ENCODE measurements around the gene ZNF865.

The ZNF865 gene

GRCh38 chr19:55643887-55644176, 38.4 kb downstream of the ZNF865 start:
- Histone ChIP-seq H4K20me1 (ENCODE audit: insufficient read depth, low read length) (no peaks in the 10 kb centered on the region), H3K4me3 (ENCODE audit: low read length) (peak overlapping the region; percentile 90), H3K27ac (ENCODE audit: low read length) (no peak overlapping the region), H3K4me2 (ENCODE audit: low read depth, low read length) (peak overlapping the region; percentile 94), H3K27me3 (replicated peaks; ENCODE audit: insufficient read depth, low read length) (no peaks in the 10 kb centered on the region), H3F3A (ENCODE audit: insufficient read depth, low read length) (peaks cover 24% of the 10 kb centered on the region), H3K79me2 (ENCODE audit: low read length) (peaks cover 25% of the 10 kb centered on the region), H2AFZ (ENCODE audit: low read length) (no peak overlapping the region), H3K4me1 (ENCODE audit: low read length) (peaks cover 28% of the 10 kb centered on the region), H3K9ac (ENCODE audit: low read length) (peak overlapping the region; percentile 75), H3K9me2 (replicated peaks; ENCODE audit: insufficient read depth, low read length) (no peaks in the 10 kb centered on the region), H3K9me3 (replicated peaks; ENCODE audit: insufficient read depth, low read length) (no peaks in the 10 kb centered on the region), H3K36me3 (replicated peaks; ENCODE audit: insufficient read depth, low read length) (no peaks in the 10 kb centered on the region)
- no peak for TF ChIP-seq EZH2phosphoT487 (IDR thresholded peaks at IDR 0.05; ENCODE audit: low read length)
- TF ChIP-seq CTCF (IDR thresholded peaks at IDR 0.05; ENCODE audit: low read length), result no peak
- no peak for TF ChIP-seq EZH2 (optimal IDR thresholded peaks at IDR 0.05; ENCODE audit: low read depth, low read length)
- no peak for DNase-seq

DNA sequence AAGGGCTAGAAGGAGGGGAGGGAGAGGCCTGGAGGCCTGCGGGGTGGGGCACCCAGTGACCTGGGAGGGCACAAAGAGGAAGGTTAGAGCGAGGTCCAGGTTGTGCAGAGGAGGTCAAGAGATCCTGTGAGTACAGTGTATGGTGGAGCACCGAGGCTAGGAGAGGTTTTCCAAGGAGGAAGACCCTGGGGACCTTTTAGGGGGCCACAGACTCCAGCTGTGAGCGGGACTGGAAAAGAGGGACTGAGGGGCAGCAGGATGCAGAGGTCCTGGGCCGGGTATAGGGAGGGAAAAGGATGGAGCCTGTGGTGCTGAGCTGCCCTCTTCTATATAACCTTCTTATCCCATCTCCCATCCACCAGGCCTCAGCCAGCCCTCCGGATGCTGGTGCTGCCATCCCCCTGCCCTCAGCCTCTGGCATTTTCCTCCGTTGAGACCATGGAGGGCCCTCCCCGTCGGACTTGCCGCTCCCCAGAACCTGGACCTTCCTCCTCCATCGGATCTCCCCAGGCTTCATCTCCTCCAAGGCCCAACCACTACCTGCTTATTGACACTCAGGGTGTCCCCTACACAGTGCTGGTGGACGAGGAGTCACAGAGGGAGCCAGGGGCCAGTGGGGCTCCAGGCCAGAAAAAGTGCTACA, 38.9 kb downstream of the ZNF865 start:
- Histone ChIP-seq H3K4me1 (ENCODE audit: low read length) (peaks cover 28% of the 10 kb centered on the region), H2AFZ (ENCODE audit: low read length) (no peak overlapping the region), H3F3A (ENCODE audit: insufficient read depth, low read length) (peaks cover 20% of the 10 kb centered on the region), H3K79me2 (ENCODE audit: low read length) (peaks cover 25% of the 10 kb centered on the region), H3K36me3 (replicated peaks; ENCODE audit: insufficient read depth, low read length) (no peaks in the 10 kb centered on the region), H3K27me3 (replicated peaks; ENCODE audit: insufficient read depth, low read length) (no peaks in the 10 kb centered on the region), H3K9me3 (replicated peaks; ENCODE audit: insufficient read depth, low read length) (no peaks in the 10 kb centered on the region), H3K27ac (ENCODE audit: low read length) (no peak overlapping the region), H3K9ac (ENCODE audit: low read length) (peak overlapping the region; percentile 75), H3K4me3 (ENCODE audit: low read length) (peak overlapping the region; percentile 90), H3K9me2 (replicated peaks; ENCODE audit: insufficient read depth, low read length) (no peaks in the 10 kb centered on the region), H4K20me1 (ENCODE audit: insufficient read depth, low read length) (no peaks in the 10 kb centered on the region), H3K4me2 (ENCODE audit: low read depth, low read length) (peak overlapping the region; percentile 94)
- TF ChIP-seq EZH2phosphoT487 (IDR thresholded peaks at IDR 0.05; ENCODE audit: low read length), result no peak
- no peak for TF ChIP-seq CTCF (IDR thresholded peaks at IDR 0.05; ENCODE audit: low read length)
- TF ChIP-seq EZH2 (optimal IDR thresholded peaks at IDR 0.05; ENCODE audit: low read depth, low read length), result no peak
- DNase-seq, result no peak

DNA sequence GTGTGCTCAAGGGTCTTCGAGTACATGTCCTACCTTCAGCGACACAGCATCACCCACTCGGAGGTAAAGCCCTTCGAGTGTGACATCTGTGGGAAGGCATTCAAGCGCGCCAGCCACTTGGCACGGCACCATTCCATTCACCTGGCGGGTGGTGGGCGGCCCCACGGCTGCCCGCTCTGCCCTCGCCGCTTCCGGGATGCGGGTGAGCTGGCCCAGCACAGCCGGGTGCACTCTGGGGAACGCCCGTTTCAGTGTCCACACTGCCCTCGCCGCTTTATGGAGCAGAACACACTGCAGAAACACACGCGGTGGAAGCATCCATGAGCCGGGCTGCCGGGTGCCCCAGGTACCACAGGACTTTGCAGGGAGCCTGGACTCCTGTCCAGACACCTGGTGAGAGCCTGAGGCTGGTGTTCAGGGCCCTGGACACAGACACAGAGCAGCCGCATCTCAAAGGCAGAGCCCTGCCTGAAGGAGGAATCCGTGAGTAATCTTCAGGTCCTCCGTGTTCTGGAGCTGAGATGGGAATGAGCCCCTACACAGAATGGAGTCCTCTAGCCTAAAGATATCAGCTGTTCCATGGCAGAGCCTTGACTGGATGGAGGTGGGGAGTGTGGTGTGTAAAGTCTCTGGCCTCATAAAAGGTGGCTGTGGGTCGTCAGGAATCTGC, 39.5 kb downstream of the ZNF865 start:
- no peaks in the 10 kb centered on the region for H4K20me1 ChIP-seq (ENCODE audit: insufficient read depth, low read length)
- H3K9ac ChIP-seq (ENCODE audit: low read length), result no peak overlapping the region
- peaks cover 20% of the 10 kb centered on the region for H3F3A ChIP-seq (ENCODE audit: insufficient read depth, low read length)
- no peaks in the 10 kb centered on the region for H3K36me3 ChIP-seq (replicated peaks; ENCODE audit: insufficient read depth, low read length)
- no peak overlapping the region for H3K4me3 ChIP-seq (ENCODE audit: low read length)
- H3K4me1 ChIP-seq (ENCODE audit: low read length), result peaks cover 27% of the 10 kb centered on the region
- no peak for DNase-seq
- no peaks in the 10 kb centered on the region for H3K9me3 ChIP-seq (replicated peaks; ENCODE audit: insufficient read depth, low read length)
- peak overlapping the region; percentile 94; the same call in 1 of the 2 replicates for H3K4me2 ChIP-seq (ENCODE audit: low read depth, low read length)
- no peak for TF ChIP-seq EZH2phosphoT487 (IDR thresholded peaks at IDR 0.05; ENCODE audit: low read length)
- no peak for TF ChIP-seq EZH2 (optimal IDR thresholded peaks at IDR 0.05; ENCODE audit: low read depth, low read length)
- TF ChIP-seq CTCF (IDR thresholded peaks at IDR 0.05; ENCODE audit: low read length), result no peak
- H3K27me3 ChIP-seq (replicated peaks; ENCODE audit: insufficient read depth, low read length), result no peaks in the 10 kb centered on the region
- no peak overlapping the region for H3K27ac ChIP-seq (ENCODE audit: low read length)
- H3K9me2 ChIP-seq (replicated peaks; ENCODE audit: insufficient read depth, low read length), result no peaks in the 10 kb centered on the region
- no peak overlapping the region for H2AFZ ChIP-seq (ENCODE audit: low read length)
- peaks cover 25% of the 10 kb centered on the region for H3K79me2 ChIP-seq (ENCODE audit: low read length)
